ENCODE data around the gene ASTN2. TPM values are rescaled to one million over a fixed set of nuclear protein-coding genes. Genes with fewer than 3 reads are reported as not detected.

The ASTN2 gene
- polyA plus RNA-seq, 1 experiment = 6.6 TPM

DNA sequence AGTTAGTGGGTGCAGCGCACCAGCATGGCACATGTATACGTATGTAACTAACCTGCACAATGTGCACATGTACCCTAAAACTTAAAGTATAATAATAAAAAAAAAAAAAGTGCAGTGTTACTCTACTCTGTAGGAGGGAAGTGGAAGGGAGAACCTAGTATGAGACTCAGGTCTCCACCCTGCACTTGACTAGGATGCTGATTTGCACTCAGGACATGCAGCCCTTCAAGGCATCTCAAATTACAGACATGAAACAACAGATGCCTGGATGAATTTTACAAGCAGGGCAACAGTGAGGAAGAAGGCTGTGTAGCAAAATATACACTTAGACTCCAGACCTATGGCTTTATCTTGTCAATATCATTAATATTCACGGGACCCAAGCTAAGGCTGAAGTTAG lies 711.2 kb downstream of the ASTN2 start:
- ChIA-PET POLR2A (no interaction called here), CTCF (no interaction called here)
- TF ChIP-seq, protein P1, sequence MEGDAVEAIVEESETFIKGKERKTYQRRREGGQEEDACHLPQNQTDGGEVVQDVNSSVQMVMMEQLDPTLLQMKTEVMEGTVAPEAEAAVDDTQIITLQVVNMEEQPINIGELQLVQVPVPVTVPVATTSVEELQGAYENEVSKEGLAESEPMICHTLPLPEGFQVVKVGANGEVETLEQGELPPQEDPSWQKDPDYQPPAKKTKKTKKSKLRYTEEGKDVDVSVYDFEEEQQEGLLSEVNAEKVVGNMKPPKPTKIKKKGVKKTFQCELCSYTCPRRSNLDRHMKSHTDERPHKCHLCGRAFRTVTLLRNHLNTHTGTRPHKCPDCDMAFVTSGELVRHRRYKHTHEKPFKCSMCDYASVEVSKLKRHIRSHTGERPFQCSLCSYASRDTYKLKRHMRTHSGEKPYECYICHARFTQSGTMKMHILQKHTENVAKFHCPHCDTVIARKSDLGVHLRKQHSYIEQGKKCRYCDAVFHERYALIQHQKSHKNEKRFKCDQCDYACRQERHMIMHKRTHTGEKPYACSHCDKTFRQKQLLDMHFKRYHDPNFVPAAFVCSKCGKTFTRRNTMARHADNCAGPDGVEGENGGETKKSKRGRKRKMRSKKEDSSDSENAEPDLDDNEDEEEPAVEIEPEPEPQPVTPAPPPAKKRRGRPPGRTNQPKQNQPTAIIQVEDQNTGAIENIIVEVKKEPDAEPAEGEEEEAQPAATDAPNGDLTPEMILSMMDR (IDR thresholded peaks at IDR 0.05; ENCODE audit: low read depth, low read length) = no peak
- Histone ChIP-seq H3K27me3 (ENCODE audit: control insufficient read depth, insufficient read depth, low read length) (no peaks in the 10 kb centered on the region), H3K4me3 (ENCODE audit: low read depth, low read length) (no peak overlapping the region), H3K9me3 (ENCODE audit: control insufficient read depth, insufficient read depth, low read length) (no peaks in the 10 kb centered on the region), H3K27ac (ENCODE audit: low read depth, low read length) (no peak overlapping the region)
- no peak for DNase-seq (ENCODE audit: low read depth, low spot score)

DNA sequence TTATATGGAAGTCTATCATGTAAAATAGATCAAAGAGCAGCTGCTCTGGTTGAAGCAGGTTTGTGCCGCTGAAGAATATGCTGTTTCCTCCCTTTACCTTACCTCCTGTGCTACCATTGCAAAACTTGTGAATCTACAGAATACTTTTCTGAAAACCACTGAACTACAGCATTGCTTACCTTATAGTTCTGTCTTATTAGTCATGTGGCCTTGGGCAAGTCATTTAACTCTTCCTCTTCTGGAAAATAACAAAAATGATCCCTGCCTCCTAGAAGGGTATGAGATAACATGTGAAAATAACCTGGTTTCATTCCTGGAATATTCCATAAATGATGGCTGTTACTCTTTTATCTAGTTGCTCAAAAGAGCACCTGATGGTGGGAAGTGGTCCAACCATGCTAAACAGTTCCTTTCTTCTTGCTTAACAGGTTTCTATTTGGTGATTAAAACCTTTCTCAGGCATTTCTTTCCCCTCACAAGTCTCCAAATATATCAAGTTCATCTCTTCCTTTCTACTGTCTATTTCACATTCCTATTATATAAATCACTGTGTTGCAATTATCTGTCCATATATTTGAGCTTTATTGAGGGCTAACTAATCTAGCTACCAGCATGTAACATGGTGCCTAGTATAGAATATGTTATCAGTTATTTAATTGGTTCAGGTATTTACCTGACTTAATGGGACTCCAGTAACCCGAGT lies 712.8 kb downstream of the ASTN2 start:
- Histone ChIP-seq H3K27ac (ENCODE audit: low read depth, low read length) (no peak overlapping the region), H3K9me3 (ENCODE audit: control insufficient read depth, insufficient read depth, low read length) (no peaks in the 10 kb centered on the region), H3K27me3 (ENCODE audit: control insufficient read depth, insufficient read depth, low read length) (no peaks in the 10 kb centered on the region), H3K4me3 (ENCODE audit: low read depth, low read length) (no peak overlapping the region)
- TF ChIP-seq, protein P1 (IDR thresholded peaks at IDR 0.05; ENCODE audit: low read depth, low read length) = no peak
- ChIA-PET CTCF (interaction anchor here (0.5 kb wide), 1 partner anchor 15 kb away, joined by 3 read pairs; the partner anchor contains the start of gene TRIM32), POLR2A (no interaction called here)
- no peak for DNase-seq (ENCODE audit: low read depth, low spot score)

DNA sequence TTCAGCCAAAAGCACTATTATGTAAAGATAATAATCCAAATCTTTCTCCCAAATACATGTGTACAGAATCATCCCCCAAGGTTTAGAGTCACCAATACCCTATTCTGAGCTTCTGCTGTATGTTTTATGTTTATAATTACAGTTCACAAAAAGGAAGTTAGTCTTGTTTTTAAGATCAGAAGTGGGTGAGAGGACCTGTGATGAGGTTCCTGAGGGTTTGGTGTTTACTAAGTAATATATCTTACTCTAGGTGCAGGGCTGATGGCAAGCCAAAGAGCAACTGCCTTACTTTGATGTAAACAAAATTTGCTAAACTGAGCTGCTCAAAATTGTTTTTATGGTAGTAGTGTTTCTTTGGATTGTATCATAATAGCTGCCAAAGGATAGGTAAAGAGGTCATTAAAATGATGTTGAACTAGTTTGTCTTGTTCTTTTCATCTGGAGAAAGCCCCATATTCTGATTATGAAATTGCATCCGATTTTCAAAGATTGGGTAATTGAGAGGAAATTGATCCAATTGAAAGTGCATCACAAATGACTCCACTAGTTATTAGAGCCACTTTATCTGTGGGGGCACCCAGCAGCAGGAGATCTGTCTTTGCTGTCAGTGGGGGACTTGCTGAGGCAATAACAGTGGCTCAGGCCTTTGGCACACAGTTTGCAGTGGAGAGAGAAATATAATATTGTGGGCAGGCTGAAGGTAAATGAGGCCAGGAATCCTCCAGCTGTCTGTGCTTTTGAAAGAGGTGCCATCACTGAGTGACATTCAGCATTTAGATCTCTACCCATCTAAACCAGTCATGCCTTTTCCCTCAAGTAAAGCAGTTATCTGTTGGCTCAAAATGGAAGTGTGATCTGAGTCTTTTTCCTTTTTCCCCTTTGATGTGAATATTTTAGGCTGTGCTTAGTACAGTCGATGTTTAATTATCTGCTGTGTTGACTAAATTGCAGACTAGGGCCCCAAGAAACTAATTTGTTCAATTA lies 713.7 kb downstream of the ASTN2 start:
- Histone ChIP-seq H3K27me3 (ENCODE audit: control insufficient read depth, insufficient read depth, low read length) (no peaks in the 10 kb centered on the region), H3K4me3 (ENCODE audit: low read depth, low read length) (no peak overlapping the region), H3K27ac (ENCODE audit: low read depth, low read length) (no peak overlapping the region), H3K9me3 (ENCODE audit: control insufficient read depth, insufficient read depth, low read length) (no peaks in the 10 kb centered on the region)
- DNase-seq (ENCODE audit: low read depth, low spot score) = no peak
- CTCF ChIA-PET = no interaction called here
- POLR2A ChIA-PET = no interaction called here
- TF ChIP-seq, protein P1 (IDR thresholded peaks at IDR 0.05; ENCODE audit: low read depth, low read length) = no peak

DNA sequence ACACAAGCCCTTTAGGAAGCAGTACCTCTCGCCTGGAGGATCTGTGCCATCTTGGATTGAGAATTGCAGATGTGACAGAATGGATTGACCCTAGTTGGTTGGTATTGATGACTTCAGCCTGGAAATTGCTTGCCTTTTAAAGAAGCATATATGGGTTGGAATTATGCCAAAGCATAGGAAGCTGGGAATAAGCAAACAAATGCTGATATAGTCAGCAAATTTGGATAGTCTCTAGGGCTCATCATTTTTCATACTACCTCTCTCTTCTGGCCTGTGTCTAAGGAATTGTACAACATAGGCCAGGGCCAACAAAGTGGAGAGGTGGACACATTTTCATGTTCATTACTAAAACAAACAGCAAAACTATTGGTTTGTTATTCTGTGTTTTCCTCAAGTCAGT lies 714.6 kb downstream of the ASTN2 start:
- TF ChIP-seq, protein P1 (IDR thresholded peaks at IDR 0.05; ENCODE audit: low read depth, low read length) = no peak
- H3K27me3 ChIP-seq (ENCODE audit: control insufficient read depth, insufficient read depth, low read length) = no peaks in the 10 kb centered on the region
- no peak overlapping the region for H3K4me3 ChIP-seq (ENCODE audit: low read depth, low read length)
- DNase-seq (ENCODE audit: low read depth, low spot score) = no peak
- ChIA-PET CTCF (no interaction called here), POLR2A (no interaction called here)
- H3K27ac ChIP-seq (ENCODE audit: low read depth, low read length) = no peak overlapping the region
- H3K9me3 ChIP-seq (ENCODE audit: control insufficient read depth, insufficient read depth, low read length) = no peaks in the 10 kb centered on the region

DNA sequence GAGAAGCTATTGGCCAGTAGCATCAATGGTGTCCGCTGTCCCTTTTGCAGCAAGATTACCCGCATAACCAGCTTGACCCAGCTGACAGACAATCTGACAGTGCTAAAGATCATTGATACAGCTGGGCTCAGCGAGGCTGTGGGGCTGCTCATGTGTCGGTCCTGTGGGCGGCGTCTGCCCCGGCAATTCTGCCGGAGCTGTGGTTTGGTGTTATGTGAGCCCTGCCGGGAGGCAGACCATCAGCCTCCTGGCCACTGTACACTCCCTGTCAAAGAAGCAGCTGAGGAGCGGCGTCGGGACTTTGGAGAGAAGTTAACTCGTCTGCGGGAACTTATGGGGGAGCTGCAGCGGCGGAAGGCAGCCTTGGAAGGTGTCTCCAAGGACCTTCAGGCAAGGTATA lies 717.0 kb downstream of the ASTN2 start:
- ChIA-PET POLR2A (interaction anchor here (1.2 kb wide), 1 partner anchor 11 kb away, joined by 13 read pairs; the partner anchor contains the start of gene TRIM32), CTCF (interaction anchor here (1.6 kb wide), 1 partner anchor 163 kb away, joined by 5 read pairs; no protein-coding TSS in a partner anchor)
- Histone ChIP-seq H3K9me3 (ENCODE audit: control insufficient read depth, insufficient read depth, low read length) (no peaks in the 10 kb centered on the region), H3K27ac (ENCODE audit: low read depth, low read length) (no peak overlapping the region), H3K27me3 (ENCODE audit: control insufficient read depth, insufficient read depth, low read length) (no peaks in the 10 kb centered on the region), H3K4me3 (ENCODE audit: low read depth, low read length) (no peak overlapping the region)
- no peak for DNase-seq (ENCODE audit: low read depth, low spot score)
- TF ChIP-seq, protein P1 (IDR thresholded peaks at IDR 0.05; ENCODE audit: low read depth, low read length) = no peak

Data from AG04450 (cell line).